ENCODE data around the gene CLDN5. TPM values are rescaled to one million over a fixed set of nuclear protein-coding genes. Genes with fewer than 3 reads are reported as not detected.

Gene CLDN5
- total and polyA plus RNA-seq, 2 of the 8 experiments (the other 6 are each of a cell fraction or from before 2014, with no cell fraction given) = 1.2 to 1.6 TPM

DNA sequence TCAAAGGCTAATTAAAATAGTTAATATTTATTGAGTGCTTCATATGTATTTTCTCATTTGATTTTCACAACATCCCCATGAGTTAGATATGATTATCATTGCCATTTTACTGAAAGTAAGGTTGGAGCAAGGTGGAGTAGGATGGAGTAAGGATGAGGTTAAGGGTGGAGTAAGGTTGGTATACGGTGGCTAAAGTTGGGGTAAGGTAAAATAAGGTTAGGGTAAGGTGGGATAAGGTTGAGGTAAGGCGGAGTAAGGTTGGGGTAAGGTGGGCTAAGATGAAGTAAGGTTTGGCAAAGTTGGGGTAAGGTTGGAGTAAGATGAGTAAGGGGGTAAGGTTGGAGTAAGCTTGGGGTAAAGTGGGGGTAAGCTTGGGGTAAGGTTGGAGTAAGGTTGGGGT, 45.8 kb upstream of the CLDN5 start:
- H3K9me3 ChIP-seq (ENCODE audit: insufficient read depth in 2 of 2, low read depth in 1 of 2, low read length in 1 of 2) = no peaks in the 10 kb centered on the region
- no peak overlapping the region for H4K91ac ChIP-seq (replicated peaks; ENCODE audit: insufficient read length, low read length)
- peaks cover 0 to 3% (median 0%) of the 10 kb centered on the region in 4 experiments; a peak in 2 of 7 replicates for H3K4me1 ChIP-seq (replicated peaks in 1 of 4; ENCODE audit: control insufficient read depth in 3 of 4, insufficient read depth in 4 of 4, low read length in 3 of 4)
- H3K36me3 ChIP-seq (ENCODE audit: control insufficient read depth in 2 of 4, insufficient read depth in 4 of 4, low read length in 3 of 4) = no peaks in the 10 kb centered on the region
- no peak overlapping the region for H3K56ac ChIP-seq (replicated peaks; ENCODE audit: insufficient read length, low read depth, low read length)
- CTCF ChIA-PET (ENCODE audit: partially characterized antibody) = interaction anchor here (1.3 to 2.6 kb wide), 2 partner anchors 10 to 60 kb away, joined by 6 to 12 read pairs; no protein-coding TSS in a partner anchor
- no peak overlapping the region for H2BK5ac ChIP-seq (ENCODE audit: low read depth, low read length)
- no peak for TF ChIP-seq KDM1A (IDR thresholded peaks at IDR 0.05; ENCODE audit: borderline replicate concordance, low read length)
- TF ChIP-seq BRCA1 (IDR thresholded peaks at IDR 0.05; ENCODE audit: low read depth, low read length) = no peak
- no peak for TF ChIP-seq SP4 (IDR thresholded peaks at IDR 0.05; ENCODE audit: low read length)
- TF ChIP-seq FOSL1 (IDR thresholded peaks at IDR 0.05; ENCODE audit: insufficient read depth, low read depth, low read length) = no peak
- TF ChIP-seq EZH2 (IDR thresholded peaks at IDR 0.05; ENCODE audit: low read depth, low read length, severe bottlenecking) = no peak
- no peak for TF ChIP-seq CTBP2 (IDR thresholded peaks at IDR 0.05; ENCODE audit: borderline replicate concordance, insufficient read depth, insufficient read length, low read length)
- TF ChIP-seq, protein P1, sequence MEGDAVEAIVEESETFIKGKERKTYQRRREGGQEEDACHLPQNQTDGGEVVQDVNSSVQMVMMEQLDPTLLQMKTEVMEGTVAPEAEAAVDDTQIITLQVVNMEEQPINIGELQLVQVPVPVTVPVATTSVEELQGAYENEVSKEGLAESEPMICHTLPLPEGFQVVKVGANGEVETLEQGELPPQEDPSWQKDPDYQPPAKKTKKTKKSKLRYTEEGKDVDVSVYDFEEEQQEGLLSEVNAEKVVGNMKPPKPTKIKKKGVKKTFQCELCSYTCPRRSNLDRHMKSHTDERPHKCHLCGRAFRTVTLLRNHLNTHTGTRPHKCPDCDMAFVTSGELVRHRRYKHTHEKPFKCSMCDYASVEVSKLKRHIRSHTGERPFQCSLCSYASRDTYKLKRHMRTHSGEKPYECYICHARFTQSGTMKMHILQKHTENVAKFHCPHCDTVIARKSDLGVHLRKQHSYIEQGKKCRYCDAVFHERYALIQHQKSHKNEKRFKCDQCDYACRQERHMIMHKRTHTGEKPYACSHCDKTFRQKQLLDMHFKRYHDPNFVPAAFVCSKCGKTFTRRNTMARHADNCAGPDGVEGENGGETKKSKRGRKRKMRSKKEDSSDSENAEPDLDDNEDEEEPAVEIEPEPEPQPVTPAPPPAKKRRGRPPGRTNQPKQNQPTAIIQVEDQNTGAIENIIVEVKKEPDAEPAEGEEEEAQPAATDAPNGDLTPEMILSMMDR (IDR thresholded peaks at IDR 0.05; ENCODE audit: control extremely low read depth in 1 of 3, insufficient read depth in 1 of 3, low read depth in 1 of 3, low read length in 3 of 3) = no peak
- TF ChIP-seq CREB1 (IDR thresholded peaks at IDR 0.05) = no peak
- peaks cover 7% of the 10 kb centered on the region; the same call in 1 of the 2 replicates for H3K23me2 ChIP-seq (ENCODE audit: low read depth, low read length)
- no peak overlapping the region for H3K4me3 ChIP-seq (ENCODE audit: extremely low read depth in 1 of 4, insufficient read depth in 2 of 4, low read depth in 3 of 4, low read length in 4 of 4)
- WGBS, 2 experiments (ENCODE audit: extremely low coverage in 1 of 2, insufficient coverage in 1 of 2, insufficient read length in 1 of 2, insufficient replicate concordance in 2 of 2, low coverage in 1 of 2, low lambda C conversion rate in 2 of 2, missing lambda C conversion rate in 1 of 2) = 88 to 100% methylated on average over 2 of the region's 2 CpGs
- no peak overlapping the region for H3K23ac ChIP-seq (ENCODE audit: insufficient read length)
- no peaks in the 10 kb centered on the region for H3K79me2 ChIP-seq (ENCODE audit: control insufficient read depth in 1 of 2, insufficient read depth in 2 of 2, low read length in 2 of 2)
- no peak overlapping the region for H4K5ac ChIP-seq (ENCODE audit: insufficient read length, low read depth, low read length)
- no peak for FAIRE-seq
- no peak overlapping the region for H3K14ac ChIP-seq (ENCODE audit: insufficient read length)
- H3K79me1 ChIP-seq (ENCODE audit: low read depth, low read length) = no peaks in the 10 kb centered on the region
- no peak overlapping the region for H4K8ac ChIP-seq (ENCODE audit: extremely low read depth, insufficient read depth, low read length)
- no peak overlapping the region for H2AFZ ChIP-seq (ENCODE audit: low read length)
- no peak for DNase-seq (ENCODE audit: low read depth in 1 of 2, low spot score in 2 of 2)
- H2BK20ac ChIP-seq (ENCODE audit: low read length) = peak overlapping the region; percentile 48; the same call in 1 of the 2 replicates
- H2AK5ac ChIP-seq (ENCODE audit: low read depth, low read length) = no peak overlapping the region
- H3K18ac ChIP-seq (ENCODE audit: extremely low read depth, low read length) = no peak overlapping the region
- no peak overlapping the region for H3K27ac ChIP-seq (ENCODE audit: low read depth, low read length)
- H4K20me1 ChIP-seq (replicated peaks in 1 of 2; ENCODE audit: control insufficient read depth in 1 of 2, insufficient read depth in 2 of 2, low read length in 2 of 2) = no peaks in the 10 kb centered on the region
- no peak overlapping the region for H2BK12ac ChIP-seq (ENCODE audit: low read depth, low read length)
- POLR2A ChIA-PET (ENCODE audit: partially characterized antibody) = interaction anchor here (1.1 kb wide), 1 partner anchor 21 kb away, joined by 3 read pairs; no protein-coding TSS in a partner anchor
- no peaks in the 10 kb centered on the region; a peak in 2 of 7 replicates for H3K27me3 ChIP-seq (replicated peaks in 1 of 4; ENCODE audit: control insufficient read depth in 3 of 4, extremely low read depth in 1 of 4, insufficient read depth in 3 of 4, low read length in 3 of 4)
- no peak overlapping the region for H2BK120ac ChIP-seq (replicated peaks; ENCODE audit: low read depth, low read length)
- no peak overlapping the region for H3K4ac ChIP-seq (replicated peaks; ENCODE audit: insufficient read length, low read depth, low read length)
- H3K4me2 ChIP-seq (ENCODE audit: insufficient read depth in 1 of 2, low read depth in 2 of 2, low read length in 2 of 2) = no peak overlapping the region
- H2BK15ac ChIP-seq (ENCODE audit: low read length) = no peak overlapping the region
- H3K9ac ChIP-seq (replicated peaks in 1 of 4; ENCODE audit: extremely low read depth in 1 of 4, low read depth in 3 of 4, low read length in 3 of 4) = no peak overlapping the region

Measured in H1 (cell line).